ENCODE results near the gene STAG3.
"Not testable (repeated sequence)": the region's sequence is repeated elsewhere in the genome, so short reads cannot be mapped to it uniquely, and the experiment has no call there.

The STAG3 gene

DNA sequence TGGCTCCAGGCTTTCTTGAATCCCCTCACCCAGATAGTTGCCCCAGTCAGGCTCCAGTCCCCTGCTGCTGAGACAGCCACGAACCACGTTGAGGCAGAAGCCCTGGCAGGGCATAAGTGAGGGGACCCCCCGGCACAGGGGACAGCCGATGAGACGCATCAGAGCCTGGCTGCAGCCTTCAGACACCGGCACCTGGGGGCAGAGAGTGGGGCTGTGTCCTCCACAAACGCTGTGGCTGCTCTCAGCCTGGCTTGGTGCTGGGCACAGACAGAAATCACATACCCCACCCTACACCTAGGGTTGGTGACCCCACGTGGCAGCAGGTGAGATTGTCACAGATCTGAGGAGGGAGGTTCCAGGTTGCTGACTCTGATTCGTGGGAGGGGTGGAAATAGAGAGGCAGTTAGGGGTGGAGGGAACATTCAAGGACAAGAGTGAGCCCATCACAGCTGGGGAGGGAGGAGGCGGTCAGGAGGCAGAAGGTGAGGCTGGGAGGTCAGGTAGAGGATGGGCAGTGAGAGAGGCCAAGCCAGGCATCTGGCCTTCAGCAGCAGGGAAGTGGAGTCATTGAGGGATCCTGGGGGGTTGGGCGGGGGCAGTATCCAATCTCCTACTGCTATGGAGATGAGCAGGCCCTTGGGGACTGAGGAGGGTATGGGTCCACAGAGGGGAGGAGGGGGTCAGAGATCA lies 3.8 kb upstream of the STAG3 start:
- DNase-seq: no peak

DNA sequence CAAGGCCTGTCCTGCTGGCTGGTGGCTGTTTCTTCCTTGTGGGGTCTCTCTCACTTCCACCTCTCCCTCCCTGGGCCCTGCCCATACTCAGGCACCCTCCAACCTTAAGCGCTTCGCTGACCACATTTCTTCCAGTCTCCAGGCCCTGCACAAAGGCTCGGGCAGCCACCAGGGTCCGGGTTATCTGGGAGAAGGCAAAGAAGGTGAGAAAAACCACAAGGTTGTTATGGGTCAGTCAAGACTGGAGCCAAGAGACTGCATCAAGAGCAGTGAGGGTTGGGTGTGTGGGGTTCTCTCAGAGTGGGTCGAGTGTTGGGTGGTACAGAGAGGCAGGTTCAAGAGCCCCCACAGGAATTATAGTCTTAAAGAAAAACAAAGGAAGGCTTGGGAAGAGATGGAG lies 3.1 kb upstream of the STAG3 start:
- DNase-seq: no peak

DNA sequence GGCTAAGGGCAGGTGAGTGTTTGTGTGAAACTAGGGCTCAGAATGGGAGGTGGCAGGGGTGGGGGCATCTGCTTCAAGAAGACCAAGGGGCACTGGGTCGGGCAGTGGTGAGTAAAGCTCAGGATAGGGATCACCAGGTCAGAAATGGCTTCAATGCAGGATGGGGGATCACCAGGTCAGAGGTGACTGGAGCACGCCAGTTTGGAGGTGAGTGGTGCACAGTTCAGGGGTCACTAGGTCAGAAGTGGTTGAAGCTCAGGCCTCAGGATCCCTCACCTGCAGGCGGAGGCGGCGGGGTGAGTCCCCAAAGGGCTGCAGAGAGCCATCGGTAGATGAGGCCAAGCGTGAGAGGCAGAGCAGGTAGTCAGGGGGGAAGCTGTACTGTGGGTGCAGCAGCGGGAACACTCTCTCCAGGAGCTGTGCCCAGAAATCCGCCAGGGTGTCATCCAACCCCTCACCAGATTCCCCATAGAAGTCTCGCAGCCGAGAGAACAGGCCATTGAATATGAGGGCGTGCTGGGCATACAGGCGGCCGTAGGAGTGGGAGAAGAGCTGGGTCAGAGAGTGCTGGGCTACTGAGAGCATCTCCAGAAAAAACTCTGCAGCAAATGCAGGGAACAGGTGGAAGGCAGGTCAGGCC lies 2.3 kb upstream of the STAG3 start:
- no peak for DNase-seq

DNA sequence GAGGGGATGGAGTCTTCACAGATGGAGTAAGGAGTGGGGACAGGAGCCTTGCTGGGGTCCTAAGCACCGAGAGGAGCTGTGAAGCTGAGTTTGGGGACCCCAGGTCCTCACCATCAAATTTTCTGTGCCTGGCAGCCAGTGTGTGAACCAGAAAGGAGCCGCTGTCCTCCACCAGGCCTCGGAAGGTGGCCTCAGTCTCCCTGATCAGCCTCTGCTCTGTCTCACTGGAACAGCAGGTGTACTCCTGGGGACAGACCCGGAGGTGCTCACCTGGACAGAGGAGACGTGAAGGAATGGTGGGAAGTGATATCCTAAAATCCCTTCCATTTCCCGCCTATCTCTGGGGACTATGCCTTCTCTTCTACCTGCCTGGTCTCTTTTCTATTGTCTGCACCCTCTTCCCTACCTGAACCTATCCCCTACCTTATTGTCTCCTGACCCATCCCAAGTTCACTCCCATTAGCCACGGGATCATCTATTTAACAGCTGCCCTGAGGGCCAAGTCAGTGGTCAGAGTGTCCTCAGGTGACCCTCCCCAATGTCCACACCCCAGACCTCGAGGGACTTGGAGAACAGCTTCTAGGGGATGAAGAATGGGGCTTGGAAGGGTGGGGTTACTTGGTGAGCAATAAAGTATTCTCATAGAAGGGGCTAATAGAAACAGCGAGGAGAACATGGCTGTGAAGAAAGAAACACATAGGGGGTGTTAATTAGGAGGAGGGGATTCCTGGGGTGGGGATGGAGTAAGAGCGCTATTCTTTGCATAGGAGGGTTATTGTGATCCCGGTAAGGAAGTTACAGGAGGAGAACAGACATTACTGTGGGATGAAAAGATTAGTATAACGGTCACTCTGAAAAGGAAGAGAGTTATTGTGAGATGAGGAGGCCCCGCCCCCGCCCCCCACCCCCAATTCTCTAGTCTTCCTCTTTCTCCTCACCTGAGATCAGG lies 1.3 kb upstream of the STAG3 start:
- no peak for DNase-seq

DNA sequence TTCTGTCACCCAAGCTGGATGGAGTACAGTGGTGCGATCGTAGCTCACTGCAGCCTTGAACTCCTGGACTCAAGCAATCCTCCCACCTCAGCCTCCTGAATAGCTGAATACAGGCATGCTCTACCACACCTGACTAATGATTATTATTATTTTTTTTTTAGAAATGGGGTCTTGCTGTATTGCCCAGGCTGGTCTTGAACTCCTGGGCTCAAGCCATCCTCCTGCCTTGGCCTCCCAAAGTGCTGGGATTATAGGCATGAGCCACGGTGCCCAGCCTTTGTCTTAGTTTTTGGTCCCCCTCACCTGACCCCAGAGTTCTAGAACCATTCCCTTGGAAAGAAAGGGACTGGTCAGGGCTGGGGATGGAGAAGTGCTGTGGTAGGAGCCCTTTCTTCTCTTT lies 2.4 kb downstream of the STAG3 start:
- DNase-seq: not testable (repeated sequence)

DNA sequence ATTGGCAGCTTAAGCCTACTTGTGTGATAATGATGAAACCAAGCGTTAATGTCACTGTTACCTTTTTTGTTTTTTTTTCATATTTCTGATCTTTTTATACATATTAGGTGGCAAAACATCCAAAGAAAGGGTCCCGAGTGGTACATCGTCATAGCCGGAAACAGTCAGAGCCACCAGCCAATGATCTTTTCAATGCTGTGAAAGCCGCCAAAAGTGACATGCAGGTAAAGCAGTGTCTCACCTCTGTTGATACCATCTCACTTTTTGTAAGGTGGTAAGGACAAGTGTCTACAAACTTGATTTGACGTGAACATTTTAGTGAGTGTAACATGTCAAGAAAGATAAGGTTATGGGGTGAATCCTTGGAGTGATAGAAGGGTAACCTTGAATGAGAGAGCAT lies 4.9 kb downstream of the STAG3 start:
- DNase-seq: not testable (repeated sequence)

DNA sequence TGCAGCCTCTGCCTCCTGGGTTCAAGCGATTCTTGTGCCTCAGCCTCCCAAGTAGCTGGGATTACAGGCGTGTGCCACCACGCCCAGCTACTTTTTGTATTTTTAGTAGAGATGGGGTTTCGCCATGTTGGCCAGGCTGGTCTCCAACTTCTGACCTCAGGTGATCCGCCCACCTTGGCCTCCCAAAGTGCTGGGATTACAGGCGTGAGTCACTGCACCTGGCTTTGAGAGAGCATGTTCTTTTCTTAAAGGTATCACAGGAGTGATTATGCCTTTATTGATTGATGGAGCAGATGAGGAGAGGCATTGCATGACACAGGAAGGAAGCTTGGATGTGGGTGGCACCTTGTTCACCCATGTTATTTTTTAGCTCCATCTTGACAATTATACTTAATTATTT lies 5.4 kb downstream of the STAG3 start:
- DNase-seq: not testable (repeated sequence)

DNA sequence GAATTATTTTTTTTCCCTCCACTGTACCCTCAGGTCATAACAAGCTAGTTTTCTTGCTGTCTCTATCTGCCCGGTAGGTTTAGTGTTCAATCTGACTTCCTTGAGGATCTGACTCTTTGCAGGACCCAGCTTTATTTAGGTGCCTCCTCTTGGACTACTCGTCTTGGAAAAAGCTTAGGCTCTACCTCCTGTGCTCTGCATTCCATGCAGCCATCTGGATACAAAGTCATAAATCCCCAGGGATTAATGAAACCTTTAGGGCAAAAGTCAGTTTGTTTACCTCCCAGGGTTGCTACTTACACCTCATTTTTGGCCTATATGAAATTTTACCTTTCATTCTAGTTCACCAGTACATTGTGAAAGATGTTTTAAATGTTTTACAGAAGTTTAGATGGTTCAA lies 8.0 kb downstream of the STAG3 start:
- no peak for DNase-seq

DNA sequence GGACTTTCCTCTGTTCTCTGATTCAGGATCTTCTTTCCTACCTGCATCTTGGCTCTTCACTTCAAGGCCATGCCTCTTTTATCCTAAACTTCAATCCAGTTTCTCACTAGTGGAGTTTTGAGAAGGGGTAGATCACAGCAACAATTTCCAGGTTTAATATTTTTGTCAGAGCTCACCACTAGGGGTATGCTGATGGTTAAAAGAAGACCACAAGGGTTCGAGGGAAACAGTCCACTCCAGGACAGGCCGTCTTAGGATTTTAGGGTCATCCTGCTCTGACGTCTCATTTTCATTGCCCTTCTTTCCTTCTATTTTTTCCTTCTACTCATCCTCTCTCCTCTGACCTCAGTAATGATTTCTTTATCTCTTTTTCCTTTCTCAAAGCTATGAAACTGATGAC lies 11.3 kb downstream of the STAG3 start:
- DNase-seq: no peak

DNA sequence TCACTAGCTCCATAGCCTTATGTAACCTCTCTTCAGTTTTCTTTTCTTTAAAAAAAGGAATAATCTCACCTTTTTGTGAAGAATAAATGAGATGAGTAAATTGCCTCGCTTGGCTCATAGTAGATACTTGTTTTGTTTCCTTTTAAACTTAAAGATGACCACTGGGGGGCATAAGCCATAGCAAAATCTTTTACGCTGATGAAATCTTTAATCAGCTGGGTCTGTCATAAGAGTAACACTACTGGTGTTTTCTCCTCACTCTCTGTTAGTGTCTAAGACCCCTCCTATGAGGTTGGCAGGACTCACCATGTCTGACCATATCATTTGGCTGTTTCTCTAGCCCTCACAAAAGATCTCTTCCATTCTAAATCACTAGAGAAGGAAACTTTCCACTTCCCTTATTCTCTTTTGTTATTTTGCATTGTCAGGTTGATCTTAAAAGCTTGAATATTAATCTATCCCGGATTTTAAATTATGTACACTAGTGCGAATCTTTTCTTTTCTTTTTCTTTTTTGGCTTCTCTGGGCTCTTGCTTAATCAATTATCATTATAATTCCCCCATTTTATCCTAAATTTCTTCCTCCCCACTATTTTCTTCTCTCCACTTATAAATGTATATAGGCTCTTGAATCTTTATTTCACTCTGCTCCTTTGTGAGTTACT lies 12.5 kb downstream of the STAG3 start:
- DNase-seq: no peak

DNA sequence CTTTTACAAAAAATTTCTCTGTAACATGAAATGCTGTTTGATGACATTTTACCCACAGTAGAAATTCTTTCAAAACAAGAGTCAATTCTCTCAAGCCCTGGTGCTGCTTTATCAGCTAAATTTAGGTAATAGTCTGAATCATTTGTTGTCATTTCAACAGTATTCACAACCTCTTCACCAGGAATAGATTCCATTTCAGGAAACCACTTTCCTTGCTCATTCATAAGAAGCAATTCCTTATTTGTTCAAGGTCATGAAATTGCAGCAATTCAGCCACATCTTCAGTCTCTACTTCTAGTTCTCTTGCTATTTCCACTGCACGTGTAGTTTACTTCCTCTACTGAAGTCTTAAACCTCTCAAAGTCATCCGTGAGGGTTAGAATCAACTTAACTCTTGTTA lies 14.1 kb downstream of the STAG3 start:
- DNase-seq: no peak

DNA sequence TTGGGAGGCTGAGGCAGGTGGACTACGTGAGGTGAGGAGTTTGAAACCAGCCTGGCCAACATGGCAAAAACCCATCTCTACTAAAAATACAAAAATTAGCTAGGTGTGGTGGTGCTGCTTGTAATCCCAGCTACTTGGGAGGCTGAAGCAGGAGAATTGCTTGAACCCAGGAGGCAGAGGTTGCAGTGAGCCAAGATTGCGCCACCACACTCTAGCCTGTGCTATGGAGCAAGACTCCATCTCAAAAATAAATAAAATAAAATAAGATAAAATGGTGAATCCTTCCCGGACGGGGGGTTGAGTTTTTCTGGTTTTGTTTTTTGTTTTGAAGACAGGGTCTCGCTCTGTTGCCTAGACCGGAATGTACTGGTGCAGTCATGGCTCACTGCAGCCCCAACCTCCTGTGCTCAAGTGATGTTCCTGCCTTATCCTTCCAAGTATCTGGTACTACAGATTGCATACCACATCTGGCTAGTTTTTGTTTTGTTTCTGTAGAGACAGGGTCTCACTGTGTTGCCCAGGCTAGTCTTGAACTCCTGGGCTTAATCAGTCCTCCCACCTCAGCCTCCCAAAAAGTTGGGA lies 14.7 kb downstream of the STAG3 start:
- DNase-seq: not testable (repeated sequence)

DNA sequence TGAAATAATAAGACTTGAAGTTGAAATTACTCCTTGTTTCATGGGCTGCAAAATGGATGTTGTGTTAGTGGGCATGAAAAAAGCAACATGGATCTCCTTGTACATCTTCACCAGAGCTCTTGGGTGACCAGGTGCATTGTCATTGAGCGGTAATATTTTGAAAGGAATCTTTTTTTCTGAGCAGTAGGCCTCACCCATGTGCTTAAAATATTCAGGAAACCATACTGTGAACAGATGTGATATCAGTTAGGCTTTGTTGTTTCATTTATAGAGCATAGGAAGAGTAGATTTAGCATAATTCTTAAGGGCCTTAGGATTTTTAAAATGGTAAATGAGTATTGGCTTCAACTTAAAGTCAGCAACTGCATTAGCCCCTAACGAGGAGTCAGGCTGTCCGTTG lies 15.3 kb downstream of the STAG3 start:
- no peak for DNase-seq

DNA sequence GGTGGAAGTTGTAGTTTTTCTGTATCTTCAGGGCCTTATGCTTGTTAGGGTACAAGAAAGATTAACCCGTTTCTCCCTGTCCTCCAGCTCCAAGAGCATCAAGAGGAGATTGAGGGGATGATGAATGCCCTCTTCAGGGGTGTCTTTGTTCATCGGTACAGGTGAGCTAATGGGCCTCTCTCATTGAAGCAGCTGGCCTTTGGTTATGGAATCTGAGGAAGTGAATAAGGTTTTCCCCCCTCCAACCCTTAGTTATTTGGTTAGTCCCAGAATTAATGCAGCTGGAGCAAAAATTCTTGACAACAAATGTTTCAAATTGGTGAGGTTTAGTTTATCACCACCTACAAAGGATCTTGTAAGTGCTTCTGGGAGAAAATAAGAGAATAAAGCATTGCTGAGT lies 17.5 kb downstream of the STAG3 start:
- no peak for DNase-seq

DNA sequence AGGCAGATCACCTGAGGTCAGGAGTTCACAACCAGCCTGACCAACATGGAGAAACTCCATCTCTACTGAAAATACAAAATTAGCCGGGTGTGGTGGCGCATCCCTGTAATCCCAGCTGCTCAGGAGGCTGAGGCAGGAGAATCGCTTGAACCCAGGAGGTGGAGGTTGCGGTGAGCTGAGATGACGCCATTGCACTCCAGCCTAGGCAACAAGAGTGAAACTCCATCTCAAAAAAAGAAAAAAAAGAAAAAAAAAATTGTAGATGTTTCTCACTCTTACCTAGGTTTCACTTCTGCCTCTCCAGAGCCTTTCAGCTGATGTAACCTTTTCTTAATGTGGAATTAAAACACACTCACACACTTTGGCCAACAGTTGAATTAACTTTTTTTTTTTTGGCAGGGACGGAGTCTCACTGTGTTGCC lies 18.2 kb downstream of the STAG3 start:
- DNase-seq: not testable (repeated sequence)

DNA sequence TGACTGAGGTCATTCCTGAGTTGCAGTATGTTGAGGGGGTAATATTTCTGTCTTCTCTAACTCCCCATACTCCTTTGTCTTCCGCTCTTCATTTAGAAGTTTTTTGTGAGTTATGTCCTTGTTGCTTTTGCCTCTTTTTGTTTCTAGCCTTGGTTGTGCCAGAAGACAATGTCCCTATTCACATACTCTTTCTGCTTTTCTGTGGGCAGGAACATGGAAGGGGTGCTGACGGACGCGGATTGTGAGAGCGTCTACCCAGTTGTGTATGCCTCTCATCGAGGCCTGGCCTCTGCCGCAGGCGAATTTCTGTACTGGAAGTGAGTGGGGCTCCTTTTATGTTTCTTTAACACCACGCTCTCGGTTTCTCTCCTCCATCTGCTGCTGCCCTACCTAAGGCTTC lies 20.5 kb downstream of the STAG3 start:
- DNase-seq: no peak

DNA sequence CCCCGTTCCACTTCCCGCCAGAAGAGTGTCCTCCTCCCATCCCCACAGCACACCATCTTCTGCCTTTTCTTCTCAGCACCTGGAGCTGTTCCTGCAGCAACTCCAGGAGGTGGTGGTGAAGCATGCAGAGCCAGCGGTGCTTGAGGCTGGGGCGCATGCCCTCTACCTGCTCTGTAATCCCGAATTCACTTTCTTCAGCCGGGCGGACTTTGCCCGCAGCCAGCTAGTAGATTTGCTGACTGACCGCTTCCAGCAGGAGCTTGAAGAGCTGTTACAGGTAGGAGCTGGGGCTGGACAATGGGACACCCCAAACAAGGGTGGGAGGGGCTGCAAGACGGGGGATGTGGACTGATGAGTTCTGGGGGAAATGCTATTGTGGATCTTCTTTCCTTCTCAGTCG lies 23.0 kb downstream of the STAG3 start:
- no peak for DNase-seq

DNA sequence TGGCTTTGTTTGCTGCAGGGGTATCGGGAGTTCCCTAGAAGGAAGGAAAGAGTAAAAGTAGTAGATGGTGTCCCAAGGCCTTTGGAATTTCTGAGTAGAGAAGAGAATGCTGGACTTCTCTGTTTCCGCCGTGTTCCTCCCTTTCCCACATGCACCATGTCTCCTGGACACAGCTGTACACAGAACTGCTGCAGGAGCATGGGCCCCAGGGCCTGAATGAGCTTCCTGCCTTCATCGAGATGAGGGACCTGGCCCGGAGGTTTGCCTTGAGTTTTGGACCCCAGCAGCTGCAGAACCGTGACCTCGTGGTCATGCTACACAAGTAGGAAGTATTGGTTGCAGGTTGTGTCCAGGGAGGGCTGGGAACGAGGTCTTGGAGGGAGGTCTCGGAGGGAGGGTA lies 26.7 kb downstream of the STAG3 start:
- DNase-seq: no peak

DNA sequence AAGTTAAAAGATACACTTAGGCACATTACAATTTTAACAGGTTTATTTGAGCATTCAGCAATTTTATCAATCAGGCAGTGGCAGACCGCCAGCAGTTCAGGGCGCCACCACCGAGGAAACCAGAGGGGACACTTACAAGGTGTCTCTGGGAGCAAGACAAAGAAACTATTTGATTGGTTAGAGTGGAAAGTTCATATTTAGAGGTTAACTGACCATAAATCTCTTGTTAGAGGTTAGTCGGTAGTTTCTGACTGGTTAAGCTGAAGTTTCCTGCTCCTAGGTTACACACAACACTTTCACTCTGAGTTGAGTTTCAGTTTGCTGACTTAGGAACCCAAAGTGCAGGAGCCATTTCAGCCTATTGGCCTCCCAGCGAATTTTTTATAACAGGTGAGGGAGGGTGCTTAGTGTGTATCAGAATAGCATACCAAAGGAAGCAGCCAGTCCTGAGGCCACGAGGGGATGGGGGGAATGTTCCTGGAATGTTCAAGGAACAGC lies 31.2 kb downstream of the STAG3 start:
- no peak for DNase-seq

DNA sequence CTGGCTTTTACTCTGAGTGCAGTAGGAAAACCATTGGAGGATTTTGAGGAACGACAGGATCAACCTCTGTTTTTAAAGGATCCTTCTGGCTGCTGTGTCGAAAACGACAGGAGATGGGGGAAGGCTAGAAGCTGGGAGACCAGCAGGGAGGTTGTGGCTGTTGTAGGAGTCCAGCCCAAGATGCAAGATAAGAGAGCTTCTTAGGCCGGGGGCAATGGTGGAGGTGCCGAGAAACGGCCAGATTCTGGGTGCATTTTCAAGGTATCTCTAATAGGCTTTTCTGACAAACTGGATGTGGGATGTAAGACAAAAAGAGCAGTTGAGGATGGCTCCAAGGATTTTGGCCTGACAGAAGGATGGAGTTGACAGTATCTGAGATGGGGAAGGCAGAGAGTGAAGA lies 31.8 kb downstream of the STAG3 start:
- DNase-seq: no peak

DNA sequence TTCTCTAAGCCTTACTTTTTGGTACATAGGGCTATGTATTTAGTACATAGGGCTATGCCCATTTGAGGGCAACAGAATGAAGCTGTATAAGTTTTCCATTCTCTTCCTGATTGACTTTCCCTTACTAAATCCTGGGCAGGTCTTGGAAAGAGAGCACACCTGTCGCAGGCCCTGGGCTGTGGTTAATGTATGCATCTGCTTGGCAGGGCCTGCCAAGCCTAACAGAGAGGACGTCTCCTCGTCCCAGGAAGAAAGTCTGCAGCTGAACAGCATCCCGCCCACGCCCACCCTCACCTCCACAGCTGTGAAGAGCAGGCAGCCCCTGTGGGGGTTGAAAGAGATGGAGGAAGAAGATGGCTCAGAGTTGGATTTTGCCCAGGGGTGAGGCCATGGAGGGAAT lies 33.1 kb downstream of the STAG3 start:
- DNase-seq: no peak

DNA sequence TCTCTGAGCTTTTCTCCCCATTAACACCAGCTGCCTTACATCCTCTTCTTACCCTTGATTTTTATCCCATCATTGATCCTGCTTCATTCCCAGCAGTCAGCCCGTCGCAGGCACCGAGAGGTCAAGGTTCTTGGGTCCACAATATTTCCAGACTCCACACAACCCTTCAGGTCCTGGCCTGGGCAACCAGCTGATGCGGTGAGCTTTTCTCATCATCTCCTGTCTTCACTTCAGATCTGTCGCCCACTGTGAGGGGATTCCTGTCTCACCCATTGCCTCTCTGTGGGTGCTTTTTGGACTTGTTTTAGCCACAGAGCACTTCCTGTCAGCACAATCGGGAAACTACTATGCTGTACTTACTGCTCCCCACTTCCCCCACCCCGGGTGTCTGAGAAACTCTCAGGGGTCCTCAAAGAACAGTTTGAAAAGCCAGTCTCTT lies 33.6 kb downstream of the STAG3 start:
- no peak for DNase-seq
